Brain microvascular endothelial cell (primary cell): ENCODE measurements around the gene HARBI1.

Experiments
- DNase-seq: peaks from one replicate; pipeline ENCODE4 v3.0.0-alpha.2; 2020
- H3K27ac ChIP-seq: fragments of 250-450 bp; sonication (Bioruptor Pico); 2 replicates; pipeline ENCODE4 v1.5.1; 2020; ENCODE audit warnings: mild to moderate bottlenecking, moderate library complexity
- H3K27me3 ChIP-seq: fragments of 250-450 bp; sonication (Bioruptor Pico); replicated peaks from 2 replicates; pipeline ENCODE4 v1.5.1; 2020; ENCODE audit warnings: mild to moderate bottlenecking
- H3K36me3 ChIP-seq: fragments of 250-450 bp; sonication (Bioruptor Pico); replicated peaks from 2 replicates; pipeline ENCODE4 v1.5.1; 2020; ENCODE audit warnings: mild to moderate bottlenecking
- H3K4me3 ChIP-seq: 2 replicates; pipeline ENCODE4 v1.5.1; 2011; ENCODE audit warnings: low read depth, mild to moderate bottlenecking, control low read depth, low read length, moderate library complexity
- CTCF ChIP-seq: IDR thresholded peaks from 2 replicates; pipeline ENCODE4 v1.5.1; 2011; ENCODE audit warnings: low read depth, mild to moderate bottlenecking, moderate library complexity, low read length, control low read depth, inconsistent platforms; ENCODE audit errors: missing control alignments
- in situ Hi-C: cut with HindIII; loops from 2 replicates; pipeline ENCODE4 v1.10.0; 2017; ENCODE audit warnings: low sequenced_read_pairs, low pct_ligation_motif_present

The HARBI1 gene

GRCh38 chr11:46649180-46649738, 32.2 kb upstream of the HARBI1 start:
- peaks cover 36% of the 10 kb centered on the region for H3K36me3 ChIP-seq
- no peak for TF ChIP-seq CTCF
- DNase-seq: peak; percentile 98
- no peak overlapping the region for H3K4me3 ChIP-seq
- no peaks in the 10 kb centered on the region for H3K27me3 ChIP-seq
- peak overlapping the region; percentile 89 for H3K27ac ChIP-seq
- in situ Hi-C loops: no loop called here

GRCh38 chr11:46643986-46644385, 27.0 kb upstream of the HARBI1 start:
- DNase-seq: no peak
- H3K27me3 ChIP-seq: no peaks in the 10 kb centered on the region
- no peak overlapping the region for H3K27ac ChIP-seq
- no peak overlapping the region for H3K4me3 ChIP-seq
- TF ChIP-seq CTCF: no peak
- H3K36me3 ChIP-seq: peaks cover 24% of the 10 kb centered on the region
- in situ Hi-C loops: no loop called here

DNA sequence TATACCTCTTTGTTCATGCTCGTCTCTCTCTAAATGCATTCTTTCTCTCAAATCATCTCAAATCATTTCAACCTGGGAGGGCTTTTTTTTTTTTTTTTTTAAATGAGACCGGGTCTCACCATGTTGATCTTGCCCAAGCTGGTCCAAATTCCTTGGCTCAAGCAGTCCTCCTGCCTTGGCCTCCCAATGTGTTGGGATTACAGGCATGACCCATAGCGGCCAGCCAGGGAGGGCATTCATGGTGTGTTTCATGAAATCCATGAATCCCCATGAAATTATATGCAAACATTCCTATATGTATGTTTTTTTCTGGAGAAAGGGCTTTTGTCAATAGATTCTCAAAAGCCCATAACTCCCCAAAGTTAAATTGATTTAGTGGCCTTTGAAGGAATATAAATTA, 26.5 kb upstream of the HARBI1 start:
- H3K36me3 ChIP-seq: peaks cover 24% of the 10 kb centered on the region
- in situ Hi-C loops: no loop called here

DNA sequence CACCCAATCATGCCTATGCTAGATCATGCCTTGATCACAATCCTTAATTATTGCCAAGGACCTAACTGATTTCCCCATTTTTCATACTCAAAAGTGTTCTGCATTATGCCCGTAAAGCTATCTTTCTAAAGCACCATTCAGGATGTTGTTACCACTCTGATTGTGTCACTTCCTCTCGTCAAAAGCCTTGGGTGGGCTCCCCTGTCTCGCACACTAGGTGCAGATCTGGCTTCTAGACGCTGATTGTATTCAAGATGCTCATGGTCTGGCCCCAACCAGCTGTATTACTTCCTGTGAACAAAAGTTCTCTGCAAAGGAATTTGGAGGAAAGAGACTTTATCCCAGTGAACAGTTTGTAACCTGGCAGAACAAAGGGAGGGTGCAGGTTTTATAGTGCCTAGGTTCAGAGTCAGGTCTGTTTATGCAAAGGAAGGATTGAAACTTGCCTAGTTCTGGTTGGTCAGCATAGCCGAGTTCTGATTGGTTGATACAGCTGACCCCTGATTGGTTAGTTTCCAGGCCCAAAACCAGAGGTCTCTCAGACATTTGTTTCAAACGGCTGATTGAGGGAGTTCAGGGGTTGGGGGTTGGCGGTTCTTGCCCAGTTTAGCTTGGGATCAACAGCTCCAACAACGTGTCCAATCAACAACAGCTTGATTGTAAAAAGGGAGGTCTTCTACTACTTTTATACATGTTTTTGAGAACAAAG, 25.8 kb upstream of the HARBI1 start:
- Histone ChIP-seq H3K4me3 (no peak overlapping the region), H3K27ac (no peak overlapping the region), H3K27me3 (no peaks in the 10 kb centered on the region), H3K36me3 (peaks cover 24% of the 10 kb centered on the region)
- in situ Hi-C loops: no loop called here
- DNase-seq: no peak
- TF ChIP-seq CTCF: no peak

More for the DNA sequence above, 26.5 kb upstream of the HARBI1 start:
- H3K27me3 ChIP-seq: no peaks in the 10 kb centered on the region
- no peak for DNase-seq
- TF ChIP-seq CTCF: no peak
- H3K27ac ChIP-seq: no peak overlapping the region
- H3K4me3 ChIP-seq: no peak overlapping the region

DNA sequence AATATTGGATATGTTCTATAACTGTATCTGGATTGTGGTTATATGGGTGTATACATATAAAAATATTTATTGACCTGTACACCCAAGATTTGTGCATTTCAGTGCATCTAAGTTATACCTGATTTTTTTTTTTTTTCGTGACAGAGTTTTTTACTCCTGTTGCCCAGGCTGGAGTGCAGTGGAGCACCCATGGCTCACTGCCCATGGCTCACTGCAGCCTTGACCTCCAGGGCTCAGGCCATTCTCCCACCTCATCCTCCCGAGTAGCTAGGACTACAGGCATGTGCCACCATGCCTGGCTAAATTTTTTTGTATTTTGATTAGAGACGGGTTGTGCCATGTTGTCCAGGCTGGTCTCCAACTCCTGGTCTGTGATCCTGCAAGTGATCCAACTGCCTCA, 24.6 kb upstream of the HARBI1 start:
- H3K27ac ChIP-seq: no peak overlapping the region
- in situ Hi-C loops: no loop called here
- no peak overlapping the region for H3K4me3 ChIP-seq
- no peaks in the 10 kb centered on the region for H3K27me3 ChIP-seq
- peaks cover 21% of the 10 kb centered on the region for H3K36me3 ChIP-seq
- no peak for TF ChIP-seq CTCF
- DNase-seq: no peak
